Breast epithelium (tissue), 3 donors: ENCODE measurements around the gene CNTNAP2.

Experiments used
- POLR2A ChIP-seq: fragments of 450-650 bp; IDR thresholded peaks from one replicate; pipeline ENCODE4 v1.6.1; 2016; ENCODE audit warnings: antibody characterized with exemption, mild to moderate bottlenecking, moderate library complexity
- POLR2AphosphoS5 ChIP-seq, 3 donors: sonication (generic); formaldehyde crosslinking; IDR thresholded peaks; one replicate each; pipeline ENCODE4 v1.6.1; 2017; ENCODE audit warnings: antibody characterized with exemption in 3 of 3
- TF ChIP-seq, protein P1 (sequence below), 3 donors: fragments of 450-650 bp; IDR thresholded peaks; one replicate each; pipeline ENCODE4 v1.5.1; 2016 to 2017; ENCODE audit warnings: antibody characterized with exemption in 3 of 3, mild to moderate bottlenecking in 3 of 3, moderate library complexity in 3 of 3

DNA sequence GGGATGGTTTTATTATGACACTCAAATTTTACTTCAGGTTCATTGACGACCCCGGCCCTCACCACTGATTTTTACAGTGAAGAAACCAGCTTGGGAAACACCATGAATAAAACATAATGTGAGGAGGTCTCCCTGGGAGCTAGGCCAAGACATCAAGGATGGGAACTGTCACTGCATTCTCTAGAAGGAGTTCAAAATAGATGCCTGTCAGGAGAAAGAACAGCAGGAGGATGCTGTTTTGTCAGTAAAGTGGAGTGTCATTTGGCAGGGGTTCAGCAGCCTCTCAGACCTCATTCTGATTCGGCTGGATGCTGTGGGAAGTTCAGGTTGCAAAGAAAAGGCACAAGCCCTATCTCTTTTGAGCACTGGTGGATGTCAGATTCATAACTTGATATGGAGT lies 2113.7 kb downstream of the CNTNAP2 start:
- TF ChIP-seq, protein P1, sequence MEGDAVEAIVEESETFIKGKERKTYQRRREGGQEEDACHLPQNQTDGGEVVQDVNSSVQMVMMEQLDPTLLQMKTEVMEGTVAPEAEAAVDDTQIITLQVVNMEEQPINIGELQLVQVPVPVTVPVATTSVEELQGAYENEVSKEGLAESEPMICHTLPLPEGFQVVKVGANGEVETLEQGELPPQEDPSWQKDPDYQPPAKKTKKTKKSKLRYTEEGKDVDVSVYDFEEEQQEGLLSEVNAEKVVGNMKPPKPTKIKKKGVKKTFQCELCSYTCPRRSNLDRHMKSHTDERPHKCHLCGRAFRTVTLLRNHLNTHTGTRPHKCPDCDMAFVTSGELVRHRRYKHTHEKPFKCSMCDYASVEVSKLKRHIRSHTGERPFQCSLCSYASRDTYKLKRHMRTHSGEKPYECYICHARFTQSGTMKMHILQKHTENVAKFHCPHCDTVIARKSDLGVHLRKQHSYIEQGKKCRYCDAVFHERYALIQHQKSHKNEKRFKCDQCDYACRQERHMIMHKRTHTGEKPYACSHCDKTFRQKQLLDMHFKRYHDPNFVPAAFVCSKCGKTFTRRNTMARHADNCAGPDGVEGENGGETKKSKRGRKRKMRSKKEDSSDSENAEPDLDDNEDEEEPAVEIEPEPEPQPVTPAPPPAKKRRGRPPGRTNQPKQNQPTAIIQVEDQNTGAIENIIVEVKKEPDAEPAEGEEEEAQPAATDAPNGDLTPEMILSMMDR (IDR thresholded peaks at IDR 0.05) = no peak
- TF ChIP-seq POLR2AphosphoS5 (IDR thresholded peaks at IDR 0.05) = no peak
- no peak for TF ChIP-seq POLR2A
